Measurements from ENCODE around the gene RXFP1.

Gene RXFP1

DNA sequence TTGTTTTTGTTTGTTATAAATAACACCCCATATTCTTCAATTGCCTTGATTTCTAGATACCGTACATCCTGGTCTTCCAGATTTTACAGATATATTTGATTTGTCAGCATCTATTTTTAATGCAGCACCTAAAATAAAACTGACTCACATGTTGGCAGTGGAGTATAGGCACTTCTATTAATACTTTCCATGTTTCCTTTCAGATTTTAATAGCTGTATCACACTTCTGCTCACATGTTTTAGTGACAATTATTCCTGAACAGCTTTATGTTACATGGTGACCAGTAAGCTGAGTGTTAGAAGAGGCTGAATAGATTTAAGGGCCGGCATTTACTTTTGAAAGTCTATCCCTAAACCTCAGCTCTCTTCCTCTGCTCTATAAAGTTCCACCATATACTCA, 103.9 kb downstream of the RXFP1 start:
- no peak for DNase-seq (ENCODE audit: low read depth)
- TF ChIP-seq MYC (IDR thresholded peaks at IDR 0.05; ENCODE audit: low read depth, low read length), result no peak
- no peak for TF ChIP-seq POLR2A (IDR thresholded peaks at IDR 0.05; ENCODE audit: extremely low read depth, insufficient read length)
- TF ChIP-seq, protein P1, sequence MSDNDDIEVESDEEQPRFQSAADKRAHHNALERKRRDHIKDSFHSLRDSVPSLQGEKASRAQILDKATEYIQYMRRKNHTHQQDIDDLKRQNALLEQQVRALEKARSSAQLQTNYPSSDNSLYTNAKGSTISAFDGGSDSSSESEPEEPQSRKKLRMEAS (IDR thresholded peaks at IDR 0.05; ENCODE audit: low read depth, low read length), result no peak
- TF ChIP-seq, protein P2, sequence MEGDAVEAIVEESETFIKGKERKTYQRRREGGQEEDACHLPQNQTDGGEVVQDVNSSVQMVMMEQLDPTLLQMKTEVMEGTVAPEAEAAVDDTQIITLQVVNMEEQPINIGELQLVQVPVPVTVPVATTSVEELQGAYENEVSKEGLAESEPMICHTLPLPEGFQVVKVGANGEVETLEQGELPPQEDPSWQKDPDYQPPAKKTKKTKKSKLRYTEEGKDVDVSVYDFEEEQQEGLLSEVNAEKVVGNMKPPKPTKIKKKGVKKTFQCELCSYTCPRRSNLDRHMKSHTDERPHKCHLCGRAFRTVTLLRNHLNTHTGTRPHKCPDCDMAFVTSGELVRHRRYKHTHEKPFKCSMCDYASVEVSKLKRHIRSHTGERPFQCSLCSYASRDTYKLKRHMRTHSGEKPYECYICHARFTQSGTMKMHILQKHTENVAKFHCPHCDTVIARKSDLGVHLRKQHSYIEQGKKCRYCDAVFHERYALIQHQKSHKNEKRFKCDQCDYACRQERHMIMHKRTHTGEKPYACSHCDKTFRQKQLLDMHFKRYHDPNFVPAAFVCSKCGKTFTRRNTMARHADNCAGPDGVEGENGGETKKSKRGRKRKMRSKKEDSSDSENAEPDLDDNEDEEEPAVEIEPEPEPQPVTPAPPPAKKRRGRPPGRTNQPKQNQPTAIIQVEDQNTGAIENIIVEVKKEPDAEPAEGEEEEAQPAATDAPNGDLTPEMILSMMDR (IDR thresholded peaks at IDR 0.05; ENCODE audit: low read depth, low read length), result no peak
- H3K4me3 ChIP-seq (ENCODE audit: low read depth, low read length), result no peak overlapping the region

DNA sequence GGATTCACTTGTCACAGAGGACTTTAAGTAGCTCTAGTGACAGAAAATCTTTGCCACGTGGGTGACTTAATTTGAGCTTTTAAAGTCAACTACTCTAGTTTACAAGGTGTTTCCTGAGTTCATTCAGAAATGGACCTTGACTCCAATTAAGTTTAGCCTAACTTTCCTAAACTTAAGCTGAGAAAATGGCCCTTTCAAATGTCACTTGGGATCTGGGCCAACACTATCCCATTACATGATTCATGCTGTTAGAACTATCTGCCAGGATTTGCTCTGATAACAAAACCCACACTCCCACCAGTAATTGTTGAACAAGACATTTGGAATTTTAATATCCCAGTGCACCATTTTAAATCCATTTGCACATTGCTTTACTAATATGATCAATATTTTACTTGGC, 109.2 kb downstream of the RXFP1 start:
- DNase-seq (ENCODE audit: low read depth), result no peak

DNA sequence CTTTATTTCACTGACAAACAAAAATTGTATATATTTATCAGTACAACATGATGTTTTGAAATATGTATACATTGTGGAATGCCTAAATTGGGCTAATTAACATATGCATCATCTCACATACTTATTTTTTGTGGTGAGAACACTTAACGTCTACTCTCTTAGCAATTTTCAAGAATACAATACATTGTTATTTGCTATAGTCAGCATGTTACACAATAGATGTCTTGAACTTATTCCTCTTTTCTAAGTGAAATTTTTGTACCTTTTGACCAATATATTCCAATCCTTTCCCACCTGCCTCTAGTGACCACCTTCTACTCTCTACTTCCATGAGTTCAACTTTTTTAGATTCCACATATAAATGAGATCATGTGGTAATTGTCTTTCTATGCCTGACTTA, 114.9 kb downstream of the RXFP1 start:
- no peak for DNase-seq (ENCODE audit: low read depth)
- TF ChIP-seq, protein P2 (IDR thresholded peaks at IDR 0.05; ENCODE audit: low read depth, low read length), result no peak
- TF ChIP-seq, protein P1 (IDR thresholded peaks at IDR 0.05; ENCODE audit: low read depth, low read length), result no peak
- no peak for TF ChIP-seq POLR2A (IDR thresholded peaks at IDR 0.05; ENCODE audit: extremely low read depth, insufficient read length)
- no peak for TF ChIP-seq MYC (IDR thresholded peaks at IDR 0.05; ENCODE audit: low read depth, low read length)
- no peak overlapping the region for H3K4me3 ChIP-seq (ENCODE audit: low read depth, low read length)

More for the DNA sequence above, 109.2 kb downstream of the RXFP1 start:
- no peak overlapping the region for H3K4me3 ChIP-seq (ENCODE audit: low read depth, low read length)
- TF ChIP-seq, protein P2 (IDR thresholded peaks at IDR 0.05; ENCODE audit: low read depth, low read length), result no peak
- TF ChIP-seq MYC (IDR thresholded peaks at IDR 0.05; ENCODE audit: low read depth, low read length) (no peak), POLR2A (IDR thresholded peaks at IDR 0.05; ENCODE audit: extremely low read depth, insufficient read length) (no peak)
- TF ChIP-seq, protein P1 (IDR thresholded peaks at IDR 0.05; ENCODE audit: low read depth, low read length), result no peak

DNA sequence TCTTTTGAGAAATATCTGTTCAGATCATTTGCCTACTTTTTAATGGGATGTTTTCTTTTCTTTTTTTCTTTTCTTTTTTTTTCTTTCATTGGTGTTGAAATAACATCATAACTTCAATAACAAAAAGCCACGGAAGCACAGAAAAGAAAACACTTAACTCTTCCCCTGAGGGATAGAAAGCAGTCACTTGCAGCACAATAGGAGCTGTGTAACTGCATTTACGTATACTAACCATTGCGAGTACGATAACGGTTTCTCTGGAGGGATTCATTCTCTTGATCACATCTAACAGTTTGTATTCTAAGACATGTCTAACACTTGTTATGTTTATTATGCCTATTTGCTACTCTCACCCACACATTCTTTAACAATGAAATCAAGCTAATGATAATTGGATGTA, 122.7 kb downstream of the RXFP1 start:
- H3K4me3 ChIP-seq (ENCODE audit: low read depth, low read length), result no peak overlapping the region
- DNase-seq (ENCODE audit: low read depth), result no peak
- TF ChIP-seq, protein P2 (IDR thresholded peaks at IDR 0.05; ENCODE audit: low read depth, low read length), result no peak
- TF ChIP-seq, protein P1 (IDR thresholded peaks at IDR 0.05; ENCODE audit: low read depth, low read length), result no peak
- TF ChIP-seq POLR2A (IDR thresholded peaks at IDR 0.05; ENCODE audit: extremely low read depth, insufficient read length) (no peak), MYC (IDR thresholded peaks at IDR 0.05; ENCODE audit: low read depth, low read length) (no peak)

DNA sequence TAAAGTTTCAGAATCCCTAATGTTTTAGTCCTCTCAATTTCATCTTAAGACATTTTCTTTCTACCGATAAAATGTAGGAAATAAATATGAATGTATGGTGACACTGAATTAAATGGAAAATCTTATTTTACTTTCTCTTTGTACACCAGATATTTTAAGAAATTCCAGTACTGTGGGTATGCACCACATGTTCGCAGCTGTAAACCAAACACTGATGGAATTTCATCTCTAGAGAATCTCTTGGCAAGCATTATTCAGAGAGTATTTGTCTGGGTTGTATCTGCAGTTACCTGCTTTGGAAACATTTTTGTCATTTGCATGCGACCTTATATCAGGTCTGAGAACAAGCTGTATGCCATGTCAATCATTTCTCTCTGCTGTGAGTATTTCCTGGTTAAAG, 123.1 kb downstream of the RXFP1 start:
- no peak for TF ChIP-seq MYC (IDR thresholded peaks at IDR 0.05; ENCODE audit: low read depth, low read length)
- no peak for TF ChIP-seq POLR2A (IDR thresholded peaks at IDR 0.05; ENCODE audit: extremely low read depth, insufficient read length)
- TF ChIP-seq, protein P2 (IDR thresholded peaks at IDR 0.05; ENCODE audit: low read depth, low read length), result no peak
- TF ChIP-seq, protein P1 (IDR thresholded peaks at IDR 0.05; ENCODE audit: low read depth, low read length), result no peak
- H3K4me3 ChIP-seq (ENCODE audit: low read depth, low read length), result no peak overlapping the region
- no peak for DNase-seq (ENCODE audit: low read depth)

Data from NB4 (cell line).